HEK293 (cell line): ENCODE measurements around the gene RHOV.

ENCODE experiments used
- CTCF ChIA-PET: fragments of 350-600 bp; formaldehyde crosslinking; extraction: SDS; loops from one replicate; lab custom pipeline; 2021; ENCODE audit warnings: antibody characterized with exemption; lab: Yijun Ruan, JAX
- POLR2A ChIA-PET: fragments of 300-600 bp; formaldehyde crosslinking; extraction: SDS; loops from one replicate; lab custom pipeline; 2020; ENCODE audit warnings: antibody characterized with exemption, inconsistent platforms; lab: Yijun Ruan, JAX
- H3K27ac ChIP-seq: fragments of 200-500 bp; sonication (Bioruptor generic); 2 replicates; pipeline ENCODE4 v1.5.1; 2014; ENCODE audit warnings: low read depth, low read length, control low read depth, inconsistent platforms; ENCODE audit errors: extremely low read depth
- H3K36me3 ChIP-seq, 2 experiments: fragments of 200-500 bp in 1 of 2; sonication (Bioruptor generic) in 1 of 2; 1 replicate in 1 of 2; 2 replicates in 1 of 2; pipeline ENCODE4 v1.5.1; 2014 to 2017; ENCODE audit warnings: inconsistent platforms in 2 of 2, low read length in 2 of 2; ENCODE audit not compliant: control insufficient read depth in 2 of 2, insufficient read depth in 1 of 2
- H3K4me1 ChIP-seq: fragments of 200-500 bp; sonication (Bioruptor generic); 2 replicates; pipeline ENCODE4 v1.5.1; 2014; ENCODE audit warnings: mild to moderate bottlenecking, low read length, inconsistent platforms; ENCODE audit not compliant: control insufficient read depth, insufficient read depth
- H3K4me3 ChIP-seq: 2 replicates; pipeline ENCODE4 v1.5.1; 2011; ENCODE audit warnings: low read depth, mild to moderate bottlenecking, control low read depth, low read length, moderate library complexity
- H3K9me3 ChIP-seq: fragments of 200-500 bp; sonication (Bioruptor generic); 2 replicates; pipeline ENCODE4 v1.5.1; 2014; ENCODE audit warnings: low read depth, low read length, inconsistent platforms; ENCODE audit not compliant: control insufficient read depth, insufficient read depth
- BCL11B ChIP-seq: fragments of 450-650 bp; formaldehyde crosslinking; IDR thresholded peaks from 2 replicates; pipeline ENCODE4 v1.5.1; 2016; ENCODE audit warnings: low read depth, missing biosample characterization, missing genetic modification characterization
- GLIS1 ChIP-seq: fragments of 450-650 bp; formaldehyde crosslinking; IDR thresholded peaks from 2 replicates; pipeline ENCODE4 v1.5.1; 2016; ENCODE audit warnings: missing biosample characterization, missing genetic modification characterization
- MEIS1 ChIP-seq: sonication (generic); formaldehyde crosslinking; IDR thresholded peaks from 2 replicates; pipeline ENCODE4 v1.8.1; 2022; ENCODE audit warnings: missing genetic modification reagents, mild to moderate bottlenecking, borderline replicate concordance
- OVOL3 ChIP-seq: fragments of 450-650 bp; formaldehyde crosslinking; IDR thresholded peaks from 2 replicates; pipeline ENCODE4 v1.5.1; 2016; ENCODE audit warnings: missing biosample characterization, missing genetic modification characterization
- RBAK ChIP-seq: fragments of 450-650 bp; formaldehyde crosslinking; IDR thresholded peaks from 2 replicates; pipeline ENCODE4 v1.5.1; 2016; ENCODE audit warnings: missing biosample characterization, missing genetic modification characterization
- ZBTB17 ChIP-seq: fragments of 450-650 bp; formaldehyde crosslinking; IDR thresholded peaks from 2 replicates; pipeline ENCODE4 v1.5.1; 2016; ENCODE audit warnings: missing biosample characterization, missing genetic modification characterization
- ZBTB20 ChIP-seq: fragments of 450-650 bp; formaldehyde crosslinking; IDR thresholded peaks from 2 replicates; pipeline ENCODE4 v1.5.1; 2016; ENCODE audit warnings: missing biosample characterization, missing genetic modification characterization
- ZBTB48 ChIP-seq: fragments of 450-650 bp; formaldehyde crosslinking; IDR thresholded peaks from 2 replicates; pipeline ENCODE4 v1.5.1; 2016; ENCODE audit warnings: missing biosample characterization, missing genetic modification characterization
- ZNF132 ChIP-seq: fragments of 450-650 bp; formaldehyde crosslinking; IDR thresholded peaks from 2 replicates; pipeline ENCODE4 v1.5.1; 2017; ENCODE audit warnings: missing biosample characterization, missing genetic modification characterization, borderline replicate concordance
- ZNF211 ChIP-seq: fragments of 450-650 bp; formaldehyde crosslinking; IDR thresholded peaks from 2 replicates; pipeline ENCODE4 v1.5.1; 2016; ENCODE audit warnings: low read depth, missing biosample characterization, missing genetic modification characterization
- ZNF23 ChIP-seq: fragments of 450-650 bp; formaldehyde crosslinking; IDR thresholded peaks from 2 replicates; pipeline ENCODE4 v1.5.1; 2016; ENCODE audit warnings: missing biosample characterization, missing genetic modification characterization, borderline replicate concordance
- ZNF266 ChIP-seq: fragments of 450-650 bp; formaldehyde crosslinking; IDR thresholded peaks from 2 replicates; pipeline ENCODE4 v1.5.1; 2016; ENCODE audit warnings: missing biosample characterization, missing genetic modification characterization, low read depth
- ZNF423 ChIP-seq: fragments of 450-650 bp; formaldehyde crosslinking; IDR thresholded peaks from 2 replicates; pipeline ENCODE4 v1.5.1; 2016; ENCODE audit warnings: missing biosample characterization, missing genetic modification characterization
- ZNF621 ChIP-seq: fragments of 450-650 bp; formaldehyde crosslinking; IDR thresholded peaks from 2 replicates; pipeline ENCODE4 v1.5.1; 2017; ENCODE audit warnings: missing biosample characterization, missing genetic modification characterization
- ZNF677 ChIP-seq: fragments of 450-650 bp; IDR thresholded peaks from 2 replicates; pipeline ENCODE4 v1.5.0; 2018; ENCODE audit warnings: missing biosample characterization, mild to moderate bottlenecking, missing genetic modification characterization, moderate library complexity
- TF ChIP-seq, protein P1 (sequence below): fragments of 450-650 bp; formaldehyde crosslinking; IDR thresholded peaks from 2 replicates; pipeline ENCODE4 v1.5.1; 2016; ENCODE audit warnings: missing biosample characterization, missing genetic modification characterization

RHOV gene

DNA sequence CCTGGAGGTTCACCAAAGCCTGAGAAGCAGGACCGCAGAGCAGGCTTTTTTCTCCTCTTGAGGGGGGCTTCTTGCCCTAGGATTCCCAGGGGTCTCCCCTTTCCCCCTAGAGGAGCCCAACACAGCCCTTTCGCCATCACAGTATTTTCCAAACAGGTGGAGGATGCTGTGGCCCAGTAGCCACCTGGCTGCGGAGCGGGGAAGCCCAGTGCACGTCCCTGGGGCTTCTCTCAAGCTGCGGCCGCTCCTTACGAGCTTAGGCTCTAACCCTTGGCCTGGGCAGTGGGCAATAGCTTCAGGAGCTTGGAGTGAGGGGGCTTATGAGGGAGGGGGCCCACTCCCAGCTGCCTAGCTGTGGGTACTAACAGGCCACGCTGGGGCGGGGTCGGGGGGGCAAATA lies 43.6 kb upstream of the RHOV start:
- TF ChIP-seq ZNF621 (tag by site-specific recombination): no peak
- TF ChIP-seq BCL11B: no peak
- no peak for TF ChIP-seq ZNF132 (tag by site-specific recombination)
- no peak for TF ChIP-seq RBAK
- no peak for TF ChIP-seq ZBTB17 (tag by site-specific recombination)
- no peak for TF ChIP-seq MEIS1 (CRISPR knock-in tag)
- no peak for TF ChIP-seq ZBTB20
- TF ChIP-seq ZNF23 (tag by site-specific recombination): no peak
- TF ChIP-seq ZBTB48 (tag by site-specific recombination): no peak
- Histone ChIP-seq H3K4me3 (no peak overlapping the region), H3K36me3 (no peaks in the 10 kb centered on the region), H3K4me1 (no peaks in the 10 kb centered on the region), H3K9me3 (no peaks in the 10 kb centered on the region), H3K27ac (no peak overlapping the region)
- ChIA-PET POLR2A (interaction anchor here (1.0 to 1.7 kb wide), 2 partner anchors 11 to 36 kb away, joined by 4 to 5 read pairs; partner anchors contain the start of genes CHAC1 and DLL4), CTCF (interaction anchor here (1.3 kb wide), 1 partner anchor 12 kb away, joined by 3 read pairs; no protein-coding TSS in a partner anchor)

DNA sequence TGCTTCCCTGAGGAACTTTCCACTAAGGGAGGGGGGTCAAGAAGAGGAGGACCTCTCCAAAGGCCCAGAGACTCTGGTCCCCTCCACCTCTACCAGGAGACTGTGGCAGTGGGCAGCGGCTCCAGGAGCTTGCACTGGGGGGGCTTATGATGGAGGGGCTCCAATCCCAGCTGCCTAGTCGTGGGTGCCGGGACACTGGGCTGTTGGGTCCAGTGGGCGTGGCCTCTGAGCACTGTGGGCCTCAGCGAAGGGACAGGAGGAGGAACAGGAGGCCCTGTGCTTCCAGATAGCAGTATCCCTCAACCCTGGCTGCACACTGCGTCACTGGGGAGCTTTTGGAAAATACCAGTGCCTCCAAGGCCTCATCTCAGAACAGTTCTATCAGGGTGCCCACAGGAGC lies 41.6 kb upstream of the RHOV start:
- no peaks in the 10 kb centered on the region for H3K36me3 ChIP-seq
- no peak overlapping the region for H3K27ac ChIP-seq
- TF ChIP-seq OVOL3 (tag by site-specific recombination): no peak
- no peak for TF ChIP-seq ZNF266 (tag by site-specific recombination)
- TF ChIP-seq GLIS1 (tag by site-specific recombination): no peak
- no peak for TF ChIP-seq ZNF211 (tag by site-specific recombination)
- H3K4me3 ChIP-seq: no peak overlapping the region
- ChIA-PET POLR2A (interaction anchor here (0.9 to 2.0 kb wide), 2 partner anchors 13 to 37 kb away, joined by 3 to 9 read pairs; partner anchors contain the start of genes CHAC1 and DLL4), CTCF (interaction anchor here (0.8 to 2.0 kb wide), 3 partner anchors 10 to 107 kb away, joined by 3 to 10 read pairs (median 5); no protein-coding TSS in a partner anchor)
- no peaks in the 10 kb centered on the region for H3K4me1 ChIP-seq
- no peaks in the 10 kb centered on the region for H3K9me3 ChIP-seq

DNA sequence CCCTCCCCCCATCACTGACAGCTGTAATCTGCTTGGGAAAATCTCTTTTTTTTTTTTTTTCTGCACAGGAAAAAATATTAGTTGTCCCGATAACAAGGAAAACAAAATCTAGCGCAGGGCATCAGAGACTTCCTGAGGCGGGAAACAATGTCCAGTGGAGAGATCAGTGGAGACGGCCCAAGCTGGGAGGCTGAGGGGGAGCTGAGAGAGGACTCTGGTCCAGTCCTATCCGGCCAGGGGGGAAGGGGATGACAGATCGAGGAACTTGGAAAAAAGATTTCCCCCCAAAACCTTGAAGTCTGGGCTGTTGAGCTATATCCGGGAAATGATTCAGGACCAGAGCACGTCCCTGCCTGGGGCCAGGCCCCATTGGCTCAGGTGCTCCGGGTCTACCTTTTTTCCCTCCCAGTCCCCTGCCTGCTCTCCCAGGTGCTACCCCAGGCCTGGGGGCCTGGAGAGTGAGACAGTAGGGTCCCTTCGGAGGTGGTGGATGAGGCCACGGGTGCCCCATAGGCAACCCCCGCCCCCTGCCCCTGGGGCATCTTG lies 41.2 kb upstream of the RHOV start:
- no peaks in the 10 kb centered on the region for H3K9me3 ChIP-seq
- ChIA-PET CTCF (interaction anchor here (0.6 to 2.0 kb wide), 5 partner anchors 9 to 107 kb away, joined by 3 to 10 read pairs (median 3); no protein-coding TSS in a partner anchor), POLR2A (interaction anchor here (0.9 to 2.0 kb wide), 2 partner anchors 14 to 38 kb away, joined by 3 to 9 read pairs; partner anchors contain the start of genes CHAC1 and DLL4)
- TF ChIP-seq, protein P1, sequence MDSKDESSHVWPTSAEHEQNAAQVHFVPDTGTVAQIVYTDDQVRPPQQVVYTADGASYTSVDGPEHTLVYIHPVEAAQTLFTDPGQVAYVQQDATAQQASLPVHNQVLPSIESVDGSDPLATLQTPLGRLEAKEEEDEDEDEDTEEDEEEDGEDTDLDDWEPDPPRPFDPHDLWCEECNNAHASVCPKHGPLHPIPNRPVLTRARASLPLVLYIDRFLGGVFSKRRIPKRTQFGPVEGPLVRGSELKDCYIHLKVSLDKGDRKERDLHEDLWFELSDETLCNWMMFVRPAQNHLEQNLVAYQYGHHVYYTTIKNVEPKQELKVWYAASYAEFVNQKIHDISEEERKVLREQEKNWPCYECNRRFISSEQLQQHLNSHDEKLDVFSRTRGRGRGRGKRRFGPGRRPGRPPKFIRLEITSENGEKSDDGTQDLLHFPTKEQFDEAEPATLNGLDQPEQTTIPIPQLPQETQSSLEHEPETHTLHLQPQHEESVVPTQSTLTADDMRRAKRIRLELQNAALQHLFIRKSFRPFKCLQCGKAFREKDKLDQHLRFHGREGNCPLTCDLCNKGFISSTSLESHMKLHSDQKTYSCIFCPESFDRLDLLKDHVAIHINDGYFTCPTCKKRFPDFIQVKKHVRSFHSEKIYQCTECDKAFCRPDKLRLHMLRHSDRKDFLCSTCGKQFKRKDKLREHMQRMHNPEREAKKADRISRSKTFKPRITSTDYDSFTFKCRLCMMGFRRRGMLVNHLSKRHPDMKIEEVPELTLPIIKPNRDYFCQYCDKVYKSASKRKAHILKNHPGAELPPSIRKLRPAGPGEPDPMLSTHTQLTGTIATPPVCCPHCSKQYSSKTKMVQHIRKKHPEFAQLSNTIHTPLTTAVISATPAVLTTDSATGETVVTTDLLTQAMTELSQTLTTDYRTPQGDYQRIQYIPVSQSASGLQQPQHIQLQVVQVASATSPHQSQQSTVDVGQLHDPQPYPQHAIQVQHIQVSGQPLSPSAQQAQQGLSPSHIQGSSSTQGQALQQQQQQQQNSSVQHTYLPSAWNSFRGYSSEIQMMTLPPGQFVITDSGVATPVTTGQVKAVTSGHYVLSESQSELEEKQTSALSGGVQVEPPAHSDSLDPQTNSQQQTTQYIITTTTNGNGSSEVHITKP (tag by site-specific recombination): 0 out of 2 replicates have a peak, but pooled peaks have one; percentile 19
- TF ChIP-seq ZNF677: no peak
- TF ChIP-seq ZNF423: no peak
- no peak overlapping the region for H3K27ac ChIP-seq
- H3K36me3 ChIP-seq: no peaks in the 10 kb centered on the region
- H3K4me3 ChIP-seq: no peak overlapping the region
- H3K4me1 ChIP-seq: no peaks in the 10 kb centered on the region
